DOHH2 (cell line): ENCODE results near the gene MARK1.

Experiments used
- H3F3A ChIP-seq: fragments of 200-600 bp; sonication (generic), shearing (Covaris generic); 2 replicates; pipeline ENCODE4 v1.6.0; 2016; ENCODE audit warnings: antibody characterized with exemption, mild to moderate bottlenecking; ENCODE audit not compliant: control insufficient read depth, insufficient read depth
- H3K27ac ChIP-seq: fragments of 200-600 bp; sonication (generic); 2 replicates; pipeline ENCODE4 v1.5.1; 2014; ENCODE audit warnings: low read depth, mild to moderate bottlenecking, low read length, moderate library complexity
- H3K27me3 ChIP-seq: fragments of 200-600 bp; sonication (generic); 2 replicates; pipeline ENCODE4 v1.6.1; 2014; ENCODE audit warnings: mild to moderate bottlenecking, low read length, mixed read lengths; ENCODE audit not compliant: control insufficient read depth
- H3K36me3 ChIP-seq: fragments of 200-600 bp; sonication (generic); 2 replicates; pipeline ENCODE4 v1.6.1; 2014; ENCODE audit warnings: mild to moderate bottlenecking, low read length, moderate library complexity, mixed read lengths; ENCODE audit not compliant: control insufficient read depth
- H3K4me1 ChIP-seq: fragments of 200-600 bp; sonication (generic); 2 replicates; pipeline ENCODE4 v1.6.1; 2014; ENCODE audit warnings: mild to moderate bottlenecking, low read length, mixed read lengths; ENCODE audit not compliant: control insufficient read depth
- H3K4me2 ChIP-seq: fragments of 200-600 bp; sonication (generic); 2 replicates; pipeline ENCODE4 v1.6.0; 2014; ENCODE audit warnings: mild to moderate bottlenecking, low read length, moderate library complexity
- H3K4me3 ChIP-seq: fragments of 200-600 bp; sonication (generic); 2 replicates; pipeline ENCODE4 v1.5.1; 2014; ENCODE audit warnings: mild to moderate bottlenecking, low read length, mixed read lengths
- H3K79me2 ChIP-seq: fragments of 200-600 bp; sonication (generic); 2 replicates; pipeline ENCODE4 v1.6.1; 2014; ENCODE audit warnings: mild to moderate bottlenecking, low read length, mixed read lengths; ENCODE audit not compliant: control insufficient read depth
- H3K9me2 ChIP-seq: fragments of 200-600 bp; sonication (generic); replicated peaks from 2 replicates; pipeline ENCODE4 v1.6.1; 2014; ENCODE audit warnings: mild to moderate bottlenecking, low read length, mixed read lengths; ENCODE audit not compliant: control insufficient read depth
- H3K9me3 ChIP-seq: fragments of 200-600 bp; sonication (generic); 2 replicates; pipeline ENCODE4 v1.6.1; 2014; ENCODE audit warnings: antibody characterized with exemption, low read length, mixed read lengths; ENCODE audit not compliant: control insufficient read depth, insufficient read depth
- H4K20me1 ChIP-seq: fragments of 200-600 bp; sonication (generic); 2 replicates; pipeline ENCODE4 v1.6.0; 2014; ENCODE audit warnings: low read depth, mild to moderate bottlenecking, antibody characterized with exemption, low read length, moderate library complexity; ENCODE audit not compliant: control insufficient read depth, insufficient read depth
- CTCF ChIP-seq: fragments of 200-600 bp; sonication (generic); IDR thresholded peaks from one replicate; pipeline ENCODE4 v1.5.1; 2014; ENCODE audit warnings: antibody characterized with exemption, mild to moderate bottlenecking, low read depth, low read length; ENCODE audit not compliant: poor library complexity, severe bottlenecking
- EZH2phosphoT487 ChIP-seq: fragments of 200-600 bp; sonication (generic); IDR thresholded peaks from 2 replicates; pipeline ENCODE4 v1.6.1; 2017; ENCODE audit warnings: borderline replicate concordance, mild to moderate bottlenecking, antibody characterized with exemption, low read length, moderate library complexity, mixed read lengths

The MARK1 gene

GRCh38 chr1:220500372-220500771 lies 27.6 kb upstream of the MARK1 start:
- Histone ChIP-seq H4K20me1 (no peaks in the 10 kb centered on the region), H3K4me2 (no peak overlapping the region)
- no peak for TF ChIP-seq CTCF
- TF ChIP-seq EZH2phosphoT487: no peak

GRCh38 chr1:220504329-220504728 lies 23.6 kb upstream of the MARK1 start:
- TF ChIP-seq CTCF (no peak), EZH2phosphoT487 (no peak)
- Histone ChIP-seq H3K79me2 (no peaks in the 10 kb centered on the region), H3K36me3 (no peaks in the 10 kb centered on the region), H3F3A (no peaks in the 10 kb centered on the region), H3K4me2 (no peak overlapping the region), H3K4me3 (no peak overlapping the region), H3K9me2 (no peaks in the 10 kb centered on the region), H3K27ac (no peak overlapping the region), H3K9me3 (no peaks in the 10 kb centered on the region), H4K20me1 (no peaks in the 10 kb centered on the region), H3K4me1 (no peaks in the 10 kb centered on the region), H3K27me3 (no peaks in the 10 kb centered on the region)

More at GRCh38 chr1:220500372-220500771, 27.6 kb upstream of the MARK1 start:
- H3K79me2 ChIP-seq: no peaks in the 10 kb centered on the region
- H3K9me3 ChIP-seq: no peaks in the 10 kb centered on the region
- no peaks in the 10 kb centered on the region; the same call in 1 of the 2 replicates for H3K27me3 ChIP-seq
- no peaks in the 10 kb centered on the region for H3K9me2 ChIP-seq
- no peak overlapping the region for H3K27ac ChIP-seq
- no peaks in the 10 kb centered on the region for H3K36me3 ChIP-seq
- H3F3A ChIP-seq: no peaks in the 10 kb centered on the region
- no peaks in the 10 kb centered on the region for H3K4me1 ChIP-seq
- H3K4me3 ChIP-seq: no peak overlapping the region

- no peaks in the 10 kb centered on the region for H3K79me2 ChIP-seq
- no peaks in the 10 kb centered on the region for H4K20me1 ChIP-seq
- H3K9me2 ChIP-seq: no peaks in the 10 kb centered on the region
- H3K9me3 ChIP-seq: no peaks in the 10 kb centered on the region
- H3K36me3 ChIP-seq: no peaks in the 10 kb centered on the region
- no peaks in the 10 kb centered on the region for H3F3A ChIP-seq
- no peak overlapping the region for H3K4me3 ChIP-seq
- no peak for TF ChIP-seq EZH2phosphoT487
- no peak for TF ChIP-seq CTCF
- H3K4me1 ChIP-seq: no peaks in the 10 kb centered on the region
- H3K27ac ChIP-seq: no peak overlapping the region
- H3K4me2 ChIP-seq: no peak overlapping the region
- no peaks in the 10 kb centered on the region for H3K27me3 ChIP-seq
These were observed 20.9 kb upstream of the MARK1 start for GRCh38 chr1:220507085-220507484.

- TF ChIP-seq CTCF (no peak), EZH2phosphoT487 (no peak)
- H3K27ac ChIP-seq: no peak overlapping the region
- no peak overlapping the region for H3K4me3 ChIP-seq
- H3K9me3 ChIP-seq: no peaks in the 10 kb centered on the region
- H3F3A ChIP-seq: no peaks in the 10 kb centered on the region
- no peaks in the 10 kb centered on the region for H3K9me2 ChIP-seq
- no peaks in the 10 kb centered on the region for H3K4me1 ChIP-seq
- H3K79me2 ChIP-seq: no peaks in the 10 kb centered on the region
- H3K27me3 ChIP-seq: no peaks in the 10 kb centered on the region
- no peaks in the 10 kb centered on the region for H3K36me3 ChIP-seq
- H4K20me1 ChIP-seq: no peaks in the 10 kb centered on the region
- no peak overlapping the region for H3K4me2 ChIP-seq
These were observed 16.8 kb upstream of the MARK1 start for GRCh38 chr1:220511179-220511578.
